NCI-H2107 treated with DMSO at 0.1 percent for 48 hours (cell line): Measurements from ENCODE around the gene SERPINC1.
"Not testable (repeated sequence)": the region's sequence is repeated elsewhere in the genome, so short reads cannot be mapped to it uniquely, and the experiment has no call there.

ENCODE experiments used
- DNase-seq: peaks from one replicate; lab custom pipeline; 2025; ENCODE audit not compliant: unreplicated experiment; lab: John Stamatoyannopoulos, UW

Gene SERPINC1

DNA sequence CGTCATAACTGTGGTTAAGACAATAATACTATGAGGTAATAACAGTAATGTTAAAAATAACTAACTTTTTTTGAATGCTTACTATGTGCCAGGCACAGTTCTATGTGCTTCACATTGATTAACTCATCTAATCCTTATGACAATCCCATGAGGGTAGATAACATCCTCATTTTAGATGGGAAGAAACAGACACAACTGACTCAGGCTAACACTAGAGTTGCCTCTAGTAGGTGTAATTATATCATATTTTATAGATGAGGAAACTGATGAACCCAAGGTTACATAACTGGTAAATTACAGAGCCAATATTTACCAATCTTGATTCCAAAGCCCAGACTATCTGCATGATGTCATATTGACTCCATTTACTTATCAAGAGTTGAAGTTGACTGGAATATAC lies 23.5 kb downstream of the SERPINC1 start:
- no peak for DNase-seq

DNA sequence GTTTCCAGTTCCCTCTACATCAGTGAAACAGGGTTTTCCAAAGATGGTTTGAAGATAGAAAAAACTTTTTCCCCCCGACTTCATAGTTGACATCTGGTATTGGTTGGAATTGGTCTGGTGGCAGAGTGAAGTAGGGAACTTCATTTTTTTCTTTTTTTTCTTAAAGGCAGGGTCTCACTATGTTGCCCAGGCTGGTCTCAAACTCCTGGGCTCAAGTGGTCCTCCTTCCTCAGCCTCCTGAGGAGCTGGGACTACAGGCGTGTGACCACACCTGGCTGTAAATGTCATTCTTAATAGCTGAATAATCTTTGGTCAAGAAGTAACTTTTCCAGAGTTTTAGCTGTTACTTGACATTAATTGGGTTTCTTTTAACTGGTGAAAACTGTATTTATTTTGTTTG lies 27.2 kb downstream of the SERPINC1 start:
- DNase-seq, result no peak

DNA sequence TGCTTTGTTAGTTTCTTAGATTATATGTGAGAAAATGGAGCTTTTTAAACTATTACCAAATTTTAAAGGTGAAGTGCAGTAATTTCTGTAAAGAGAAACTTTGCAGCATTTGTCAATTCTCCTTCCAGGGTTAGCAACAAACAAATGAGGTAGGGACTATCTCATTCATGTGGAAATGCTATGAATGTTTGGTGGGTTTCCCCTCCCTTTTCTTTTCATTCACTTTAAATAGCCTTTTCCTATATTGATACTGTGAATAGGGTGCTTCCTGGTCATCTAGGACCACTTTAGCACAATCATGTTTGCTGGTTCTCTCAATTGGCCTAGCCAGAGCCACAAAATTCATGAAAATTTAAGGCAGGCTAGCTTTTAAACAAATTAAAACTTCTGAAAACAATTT lies 28.4 kb downstream of the SERPINC1 start:
- DNase-seq, result no peak

DNA sequence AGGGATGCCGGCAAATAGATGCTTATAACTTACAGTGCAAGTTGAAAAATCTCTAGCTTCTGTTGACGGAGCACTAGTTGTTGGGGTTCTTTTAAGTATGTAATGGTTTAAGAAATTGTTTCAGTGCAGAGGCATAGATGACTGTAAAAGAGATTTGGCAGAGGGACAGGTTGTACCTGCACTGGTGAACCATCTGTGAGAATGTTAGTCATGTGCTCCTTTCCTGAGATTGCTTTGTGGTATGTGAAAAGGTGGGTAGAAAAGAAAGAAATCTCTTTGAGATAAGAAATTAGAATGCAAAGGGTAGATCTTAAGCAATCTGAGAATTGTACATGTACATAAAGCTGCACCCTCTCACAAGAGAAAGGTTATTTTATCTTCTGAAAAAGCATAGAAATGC lies 29.5 kb downstream of the SERPINC1 start:
- DNase-seq, result no peak

DNA sequence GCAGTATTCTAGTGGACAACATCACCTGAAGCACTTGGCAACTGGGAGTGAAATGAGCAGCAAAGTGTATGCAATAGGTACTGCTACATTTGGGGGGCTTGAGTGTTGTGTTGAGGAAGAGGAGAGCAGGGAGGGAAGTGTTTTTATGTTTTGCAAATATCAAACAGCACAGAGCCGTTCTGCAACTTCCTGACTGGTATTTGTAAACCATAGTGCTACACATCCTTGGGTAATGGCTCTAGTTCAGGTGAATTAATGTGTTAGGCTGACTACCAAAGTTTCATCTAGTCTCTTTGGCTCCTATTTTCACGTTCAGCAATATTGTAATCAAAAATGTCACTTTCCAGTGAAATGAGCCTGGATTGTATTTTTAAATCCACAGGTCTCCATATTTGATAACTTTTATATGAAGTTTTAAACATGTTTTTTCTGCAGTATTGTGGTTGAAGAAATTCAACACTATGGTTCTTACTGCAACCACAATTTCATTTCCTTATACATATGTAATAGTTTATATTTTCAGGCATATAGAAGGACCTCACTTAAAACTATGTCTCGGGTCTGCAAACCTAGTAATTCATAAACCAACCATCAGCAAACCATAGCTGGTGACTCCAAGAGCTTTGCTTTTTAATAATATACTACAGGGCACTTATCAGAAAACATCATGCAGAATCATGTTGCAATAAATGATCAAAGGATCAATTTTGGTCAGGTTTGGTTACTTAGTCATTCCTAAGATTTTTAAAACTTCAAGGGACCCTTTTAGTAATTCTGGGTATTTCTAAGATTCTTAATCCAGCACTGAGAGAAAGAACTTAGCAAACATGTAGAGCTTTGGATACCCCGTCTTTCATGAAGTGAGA lies 30.1 kb downstream of the SERPINC1 start:
- no peak for DNase-seq

DNA sequence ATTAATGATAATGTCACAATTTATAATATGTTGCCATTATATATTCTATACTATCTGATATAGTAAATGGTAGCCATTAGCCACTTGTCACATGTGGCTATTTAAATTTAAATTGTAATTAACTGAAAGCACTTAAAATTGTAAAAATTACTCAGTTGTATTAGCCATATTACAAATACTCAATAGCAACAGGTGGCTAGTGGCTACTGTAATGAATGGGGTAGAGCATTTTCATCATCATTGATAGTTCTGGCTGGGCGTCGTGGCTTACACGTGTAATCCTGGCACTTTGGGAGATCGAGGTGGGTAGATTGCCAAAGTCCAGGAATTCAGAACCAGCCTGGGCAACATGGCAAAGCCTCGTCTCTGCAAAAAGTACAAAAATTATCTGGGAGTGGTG lies 32.4 kb downstream of the SERPINC1 start:
- DNase-seq, result no peak

DNA sequence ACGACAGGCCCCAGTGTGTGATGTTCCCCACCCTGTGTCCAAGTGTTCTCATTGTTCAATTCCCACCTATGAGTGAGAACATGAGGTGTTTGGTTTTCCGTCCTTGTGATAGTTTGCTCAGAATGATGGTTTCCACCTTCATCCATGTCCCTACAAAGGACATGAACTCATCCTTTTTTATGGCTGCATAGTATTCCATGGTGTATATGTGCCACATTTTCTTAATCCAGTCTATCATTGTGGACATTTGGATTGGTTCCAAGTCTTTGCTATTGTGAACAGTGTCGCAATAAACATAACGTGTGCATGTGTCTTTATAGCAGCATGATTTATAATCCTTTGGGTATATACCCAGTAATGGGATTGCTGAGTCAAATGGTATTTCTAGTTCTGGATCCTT lies 36.0 kb downstream of the SERPINC1 start:
- not testable (repeated sequence) for DNase-seq

DNA sequence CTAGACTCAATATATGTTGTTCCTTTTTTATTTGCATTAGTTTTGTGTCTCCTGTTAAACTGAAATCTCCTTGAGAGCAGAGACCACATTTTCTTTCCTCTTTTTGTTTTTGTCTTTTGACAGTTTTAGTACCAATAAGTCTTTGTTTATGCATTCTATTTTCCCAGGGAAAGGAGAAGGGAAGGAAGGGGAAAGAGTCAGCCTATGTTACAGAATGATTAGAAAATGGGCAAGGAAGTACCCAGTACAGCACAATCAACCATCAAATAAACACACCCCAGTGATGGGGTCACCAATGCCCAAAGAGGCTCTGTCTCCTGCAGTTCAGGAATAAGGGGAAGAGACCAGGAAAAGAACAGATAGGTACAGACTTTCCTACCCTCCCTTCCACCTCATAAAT lies 38.9 kb downstream of the SERPINC1 start:
- DNase-seq, result no peak

DNA sequence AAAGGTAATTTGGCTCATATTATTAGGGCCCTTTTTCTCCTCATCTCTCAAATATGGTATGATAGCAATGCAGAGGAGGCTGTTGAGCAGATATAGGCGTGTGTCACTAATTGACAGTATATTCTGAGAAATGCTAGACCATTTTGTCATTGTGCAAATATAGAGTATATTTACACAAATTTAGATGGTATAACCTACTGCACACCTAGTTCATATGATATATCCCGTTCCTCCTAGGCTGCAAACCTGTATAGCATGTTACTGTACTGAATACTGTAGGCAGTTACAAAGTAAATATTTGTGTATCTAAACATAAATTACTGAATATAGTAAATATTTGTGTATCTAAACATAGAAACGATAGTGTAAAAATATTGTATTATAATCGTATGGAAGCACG lies 40.4 kb downstream of the SERPINC1 start:
- DNase-seq, result no peak

DNA sequence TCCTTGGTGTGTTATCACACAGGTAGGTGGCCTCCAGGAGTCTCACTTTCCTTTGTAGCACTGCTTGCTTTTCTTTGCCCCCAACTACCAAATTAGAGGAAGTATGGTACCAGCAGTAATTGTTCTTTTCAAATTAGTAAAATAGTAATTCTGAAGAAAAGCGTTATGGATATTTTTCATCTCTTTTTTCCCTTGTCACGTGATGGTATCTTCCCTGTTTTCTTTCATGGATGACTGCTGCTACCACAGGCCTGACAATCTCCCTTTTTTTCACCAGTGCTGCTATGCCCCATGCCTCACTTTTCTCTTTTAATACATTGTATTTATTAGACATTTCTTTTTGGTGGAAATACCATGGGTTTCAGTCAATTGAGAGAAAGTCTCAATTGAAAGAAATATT lies 45.6 kb downstream of the SERPINC1 start:
- DNase-seq, result no peak

DNA sequence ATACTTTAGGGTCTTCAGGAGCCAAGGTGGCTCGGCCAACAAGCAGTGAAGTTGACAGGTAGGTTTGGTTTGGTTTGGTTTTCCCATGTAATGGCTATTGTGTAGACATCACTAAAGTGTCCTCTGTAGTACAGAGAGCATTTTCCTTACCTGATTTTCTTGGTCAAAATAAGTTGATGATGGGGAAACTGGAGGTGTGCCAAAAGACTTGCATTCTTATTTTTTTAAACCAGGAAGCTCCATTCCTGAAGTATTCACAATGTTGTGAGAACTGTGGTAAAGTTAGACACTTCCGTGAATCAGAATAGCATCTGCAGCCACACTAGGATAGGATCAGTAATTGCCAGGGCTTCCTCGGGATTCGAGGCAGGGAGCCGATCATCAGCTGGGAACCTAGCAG lies 46.0 kb downstream of the SERPINC1 start:
- DNase-seq, result no peak

DNA sequence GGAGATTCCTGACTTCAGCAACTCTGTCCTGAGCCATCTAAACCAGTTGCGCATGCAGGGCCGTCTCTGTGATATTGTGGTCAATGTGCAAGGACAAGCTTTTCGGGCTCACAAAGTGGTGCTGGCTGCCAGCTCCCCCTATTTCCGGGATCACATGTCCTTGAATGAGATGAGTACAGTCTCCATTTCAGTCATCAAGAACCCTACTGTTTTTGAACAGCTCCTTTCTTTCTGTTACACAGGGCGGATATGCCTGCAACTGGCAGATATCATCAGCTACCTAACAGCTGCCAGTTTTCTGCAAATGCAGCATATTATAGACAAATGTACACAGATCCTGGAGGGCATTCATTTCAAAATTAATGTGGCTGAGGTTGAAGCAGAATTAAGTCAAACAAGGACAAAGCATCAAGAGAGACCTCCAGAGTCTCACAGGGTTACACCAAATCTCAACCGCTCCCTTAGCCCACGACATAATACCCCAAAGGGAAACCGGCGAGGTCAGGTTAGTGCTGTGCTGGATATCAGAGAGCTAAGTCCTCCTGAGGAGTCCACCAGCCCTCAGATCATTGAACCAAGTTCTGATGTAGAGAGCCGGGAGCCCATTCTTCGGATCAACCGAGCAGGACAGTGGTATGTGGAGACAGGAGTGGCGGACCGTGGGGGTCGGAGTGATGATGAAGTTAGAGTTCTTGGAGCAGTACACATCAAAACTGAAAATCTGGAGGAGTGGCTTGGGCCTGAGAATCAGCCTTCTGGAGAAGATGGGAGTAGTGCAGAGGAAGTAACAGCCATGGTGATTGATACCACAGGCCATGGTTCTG lies 46.7 kb downstream of the SERPINC1 start:
- DNase-seq, result peak; percentile 30

DNA sequence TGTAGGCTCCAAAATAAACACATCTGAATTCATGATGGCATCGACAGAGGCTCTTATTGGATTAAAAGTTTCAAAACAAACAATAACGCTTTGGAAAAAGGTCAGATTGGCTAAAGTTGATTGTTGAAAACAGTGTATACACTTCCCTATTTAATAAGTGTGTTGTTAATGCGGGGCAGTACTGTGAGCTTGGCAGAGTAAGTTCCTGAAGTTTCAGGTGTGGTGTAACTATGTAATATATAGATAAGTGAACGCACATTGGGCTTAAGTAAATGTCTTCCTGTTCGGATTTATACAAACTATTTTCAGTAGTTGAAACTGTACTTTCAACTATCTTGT lies 48.1 kb downstream of the SERPINC1 start:
- DNase-seq, result peak; percentile 72

DNA sequence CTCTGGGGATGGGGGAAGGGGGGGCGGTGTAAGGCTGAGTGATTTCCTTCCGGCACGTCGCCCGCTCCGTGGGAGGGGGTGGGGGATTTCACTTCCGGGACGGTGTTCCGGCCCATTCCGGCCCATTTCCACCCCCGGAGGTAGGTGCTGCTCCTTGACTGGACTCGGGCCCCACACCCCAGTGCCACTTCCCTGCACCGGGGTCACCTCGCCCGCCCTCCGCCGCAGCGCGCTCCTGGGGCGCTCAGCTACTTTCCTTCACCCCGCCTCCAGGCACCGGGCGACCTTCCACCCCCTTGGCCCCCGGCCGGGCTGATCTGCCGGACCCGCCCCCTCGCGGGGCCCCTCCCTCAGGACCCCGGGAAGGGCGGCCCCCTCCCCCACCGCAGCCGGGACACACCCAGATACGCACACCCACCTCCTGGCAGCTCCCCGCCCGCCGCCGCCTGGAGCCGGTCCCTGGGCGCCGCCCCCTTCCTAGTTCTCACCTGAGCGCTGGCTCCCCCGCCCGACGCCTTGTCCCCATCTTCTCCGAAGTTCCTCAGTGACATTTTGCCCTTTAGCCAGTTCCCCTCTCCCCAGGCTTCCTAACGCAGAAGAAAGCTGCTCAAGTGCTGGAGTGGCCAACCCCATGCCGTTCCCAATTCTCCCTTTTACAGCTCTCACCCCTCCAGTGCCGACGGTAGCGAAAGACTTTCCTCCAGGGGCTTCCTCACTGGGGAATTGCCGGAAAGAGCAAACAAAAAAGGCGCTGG lies 48.7 kb downstream of the SERPINC1 start, which contains the start of gene ZBTB37:
ZBTB37 (plus strand) TSS at position 115 of the 755 bp plus-strand sequence. CDS start 1,846 bp downstream, outside the sequence.
- peak; percentile 83 for DNase-seq

DNA sequence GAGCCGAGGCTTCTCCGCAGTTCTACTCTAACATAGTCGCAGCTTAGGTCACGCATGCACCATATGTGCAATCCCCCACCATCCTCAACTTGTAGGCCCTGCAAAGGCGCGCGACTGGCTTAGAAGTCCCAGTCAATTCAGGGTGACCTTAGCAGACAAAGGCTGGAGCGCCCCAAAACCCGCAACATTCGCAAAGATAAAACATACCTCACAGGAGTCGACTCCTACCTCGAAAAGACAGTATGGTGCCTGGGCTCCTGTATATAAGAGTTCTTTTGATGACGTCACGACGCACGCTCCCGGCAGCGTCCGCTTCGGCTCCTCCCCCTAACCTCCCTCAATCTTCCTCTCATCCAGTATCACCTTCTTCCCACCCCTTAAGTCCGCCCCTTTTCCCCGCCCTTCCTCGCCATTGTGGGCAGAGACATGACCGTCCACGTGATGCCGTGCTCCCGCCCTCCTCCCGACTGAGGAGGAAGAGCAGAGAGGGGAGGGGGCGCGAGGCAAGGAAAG lies 49.3 kb downstream of the SERPINC1 start, which contains the start of gene GAS5:
GAS5 (minus strand) TSS at position 237 of the 513 bp plus-strand sequence.
- peak; percentile 98 for DNase-seq

DNA sequence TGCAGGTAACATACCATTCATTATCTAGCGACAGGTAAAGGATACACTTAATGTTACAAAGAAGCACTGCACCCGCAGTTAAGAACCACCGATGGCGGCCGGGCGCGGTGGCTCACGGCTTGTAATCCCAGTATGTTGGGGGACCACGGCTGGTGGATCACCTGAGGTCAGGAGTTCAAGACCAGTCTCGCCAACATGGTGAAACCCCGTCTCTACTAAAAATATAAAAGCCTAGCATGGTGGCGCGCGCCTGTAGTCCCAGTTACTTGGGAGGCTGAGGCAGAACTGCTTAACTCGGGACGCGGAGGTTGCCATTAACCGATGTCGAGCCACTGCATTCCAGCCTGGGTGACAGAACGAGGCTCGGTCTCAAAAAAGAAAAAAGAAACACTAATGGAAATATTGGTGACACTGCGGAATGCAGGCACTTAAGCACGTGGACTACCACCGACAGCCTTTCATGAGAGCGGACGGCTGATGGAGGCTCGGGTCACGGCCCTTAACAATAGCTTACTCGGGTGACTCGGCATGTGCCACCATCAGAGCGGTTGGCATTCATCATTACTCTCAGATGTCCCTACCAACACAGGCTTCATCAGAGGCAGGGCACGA lies 49.9 kb downstream of the SERPINC1 start:
- no peak for DNase-seq

DNA sequence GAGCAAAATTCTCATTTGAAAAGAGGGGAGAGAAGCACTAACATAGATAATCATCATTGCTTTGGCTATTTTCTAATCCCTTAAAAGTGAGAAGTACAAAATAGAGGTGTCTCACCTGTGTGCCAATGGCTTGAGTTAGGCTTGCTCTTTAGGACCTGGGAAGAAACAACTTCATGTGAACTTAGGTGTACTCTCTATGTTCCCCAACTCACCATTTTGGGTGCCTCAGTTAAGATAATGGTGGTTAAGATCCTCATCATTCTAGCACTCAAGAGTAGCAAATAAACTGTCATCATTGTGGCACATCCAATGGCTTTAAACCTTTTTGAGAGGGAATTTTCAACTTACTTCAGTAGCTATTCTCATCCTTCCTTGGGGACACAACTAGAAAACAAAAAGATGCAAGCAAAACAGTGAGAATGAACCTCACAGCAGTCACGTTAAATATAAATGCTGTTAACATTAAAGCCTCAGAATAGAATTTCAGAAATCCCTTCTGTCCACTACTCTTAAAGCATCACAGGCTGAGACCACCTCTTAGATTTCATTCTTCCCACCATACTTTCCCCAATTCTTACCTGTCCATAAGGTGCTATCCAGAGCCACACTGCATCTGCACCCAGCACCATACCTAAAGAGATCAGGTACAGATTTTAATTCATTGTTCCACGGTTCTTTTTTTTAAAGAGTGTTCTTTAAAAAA lies 50.6 kb downstream of the SERPINC1 start:
- DNase-seq, result no peak

DNA sequence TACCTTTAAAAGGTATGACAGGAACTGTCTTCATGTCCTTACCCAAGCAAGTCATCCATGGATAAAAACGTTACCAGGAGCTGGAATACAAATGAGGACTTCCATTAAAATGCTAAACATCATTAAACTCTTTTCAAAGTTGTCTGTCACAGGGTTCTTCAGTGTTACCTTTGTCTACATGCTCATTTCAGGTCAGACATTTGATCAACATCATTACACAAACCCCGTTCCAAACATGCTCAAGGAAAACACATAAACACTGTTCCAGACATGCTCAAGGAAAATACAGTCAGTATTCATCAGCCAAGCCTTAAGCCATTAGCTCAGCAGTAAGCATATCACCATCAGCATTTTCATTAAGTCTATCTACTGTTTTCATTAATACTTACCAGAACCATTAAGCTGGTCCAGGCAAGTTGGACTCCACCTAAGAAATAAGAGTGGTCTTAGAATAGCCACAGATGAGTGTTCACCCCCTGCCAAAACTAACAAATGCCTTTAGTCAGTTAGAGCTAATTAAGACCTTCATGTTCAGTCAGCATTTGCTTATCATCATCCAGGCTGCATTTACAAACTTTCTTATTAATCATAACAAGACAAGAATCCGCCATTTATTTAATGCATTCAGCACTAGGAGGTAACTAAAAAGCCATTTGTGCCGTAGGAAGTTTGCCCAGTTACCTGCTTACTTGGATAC lies 51.5 kb downstream of the SERPINC1 start:
- DNase-seq, result no peak

DNA sequence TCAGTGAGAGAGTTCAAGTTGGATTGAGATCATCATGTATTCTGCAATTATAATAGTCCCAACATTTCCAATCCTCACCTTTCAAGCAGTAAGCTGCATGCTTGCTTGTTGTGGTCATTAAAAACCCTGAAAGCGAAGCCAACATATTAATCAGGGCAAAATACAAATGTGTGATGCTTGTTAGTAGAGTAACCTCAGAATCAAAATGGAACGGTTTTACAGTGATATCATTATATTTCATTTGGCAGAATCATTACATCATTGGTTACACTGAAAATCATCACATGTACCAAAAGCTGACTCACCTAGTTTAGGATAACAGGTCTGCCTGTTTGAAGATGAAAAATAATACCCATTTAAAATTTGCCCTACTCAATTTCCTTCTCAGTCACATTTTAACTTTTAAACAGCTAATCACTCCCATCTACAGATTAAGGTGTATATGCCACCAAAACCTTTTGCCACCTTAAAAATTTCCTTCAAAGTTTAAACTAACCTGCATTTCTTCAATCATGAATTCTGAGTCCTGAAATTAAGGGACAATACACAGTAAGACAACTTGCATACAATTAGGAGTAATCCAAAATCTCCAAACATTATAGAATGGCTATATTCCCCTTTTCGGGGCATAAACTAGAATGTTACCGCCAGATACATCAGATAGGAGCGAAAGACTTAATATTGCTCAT lies 52.8 kb downstream of the SERPINC1 start:
- DNase-seq, result no peak
